HCT116 (cell line): ENCODE data around the gene PLEKHA6.

Experiments used
- ATF3 ChIP-seq: IDR thresholded peaks from 2 replicates; pipeline ENCODE4 v1.6.1; 2012
- CEBPB ChIP-seq: IDR thresholded peaks from 2 replicates; pipeline ENCODE4 v1.6.1; 2012; ENCODE audit warnings: low read depth
- CTCF ChIP-seq, 3 experiments: fragments of 200-600 bp in 1 of 3; sonication (generic) in 1 of 3; IDR thresholded peaks in 2 of 3; conservative IDR thresholded peaks in 1 of 3; 2 replicates each; pipeline ENCODE4 v1.5.1; 2012 to 2017; ENCODE audit warnings: low read depth in 2 of 3, low read length in 2 of 3, antibody characterized with exemption in 1 of 3, borderline replicate concordance in 1 of 3, control low read depth in 1 of 3, mild to moderate bottlenecking in 1 of 3, mixed read lengths in 1 of 3, mixed run types in 1 of 3, moderate library complexity in 1 of 3; ENCODE audit not compliant: insufficient read depth in 1 of 3
- ELF1 ChIP-seq: IDR thresholded peaks from 2 replicates; pipeline ENCODE4 v1.6.1; 2012; ENCODE audit warnings: low read depth, borderline replicate concordance
- MAX ChIP-seq: IDR thresholded peaks from 2 replicates; pipeline ENCODE4 v1.6.1; 2012

- TF ChIP-seq CTCF (IDR thresholded peaks at IDR 0.05 in 2 of 3, conservative IDR thresholded peaks at IDR 0.05 in 1 of 3; ENCODE audit: borderline replicate concordance in 1 of 3, insufficient read depth in 1 of 3, low read depth in 2 of 3, low read length in 2 of 3) = no peak
- TF ChIP-seq CEBPB = no peak
- no peak for TF ChIP-seq ATF3
- TF ChIP-seq MAX = no peak
- no peak for TF ChIP-seq ELF1
These were observed 1.6 kb upstream of the PLEKHA6 start for GRCh38 chr1:204361341-204361771.
